Fibroblast of mammary gland (primary cell): ENCODE data around the gene SHROOM1.

Experiments used
- DNase-seq: peaks from one replicate; pipeline ENCODE4 v3.0.0-alpha.2; 2010; ENCODE audit warnings: low read depth
- H3K4me3 ChIP-seq: 2 replicates; pipeline ENCODE4 v1.5.1; 2011; ENCODE audit warnings: low read depth, mild to moderate bottlenecking, low read length, moderate library complexity; ENCODE audit not compliant: control insufficient read depth
- TF ChIP-seq, protein P1 (sequence below): conservative IDR thresholded peaks from 2 replicates; pipeline ENCODE4 v1.5.1; 2011; ENCODE audit warnings: low read depth, low read length, inconsistent platforms; ENCODE audit not compliant: control insufficient read depth, insufficient read depth

Gene SHROOM1

DNA sequence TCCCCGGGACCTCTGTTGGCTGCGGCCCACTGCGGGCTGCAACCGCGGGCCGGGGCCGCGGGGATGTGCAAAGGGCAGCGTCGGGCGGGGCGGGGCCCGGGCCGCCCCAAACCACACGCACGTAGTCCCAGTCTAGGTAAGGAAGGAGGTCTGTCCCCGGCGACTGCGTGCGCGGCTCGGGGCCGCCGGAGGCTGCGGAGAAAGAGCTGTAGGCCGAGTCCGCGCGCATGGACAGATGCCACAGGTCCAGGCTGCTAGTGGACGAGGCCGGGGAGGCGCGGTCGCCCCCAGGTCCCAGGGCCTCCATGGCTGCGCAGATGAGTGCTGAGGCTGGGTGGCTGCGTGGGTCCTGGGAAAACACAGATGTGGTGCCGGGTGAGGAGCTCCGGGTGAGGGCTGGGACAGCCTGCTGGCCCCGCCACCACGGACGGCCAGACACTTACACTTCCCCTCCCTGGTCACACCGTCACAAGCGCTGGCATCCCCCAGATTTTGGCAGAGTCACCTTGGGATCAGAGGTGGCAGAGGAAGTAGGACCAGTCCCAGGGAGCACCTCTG, 4.5 kb downstream of the SHROOM1 start:
- no peak for DNase-seq
- no peak overlapping the region for H3K4me3 ChIP-seq
- TF ChIP-seq, protein P1, sequence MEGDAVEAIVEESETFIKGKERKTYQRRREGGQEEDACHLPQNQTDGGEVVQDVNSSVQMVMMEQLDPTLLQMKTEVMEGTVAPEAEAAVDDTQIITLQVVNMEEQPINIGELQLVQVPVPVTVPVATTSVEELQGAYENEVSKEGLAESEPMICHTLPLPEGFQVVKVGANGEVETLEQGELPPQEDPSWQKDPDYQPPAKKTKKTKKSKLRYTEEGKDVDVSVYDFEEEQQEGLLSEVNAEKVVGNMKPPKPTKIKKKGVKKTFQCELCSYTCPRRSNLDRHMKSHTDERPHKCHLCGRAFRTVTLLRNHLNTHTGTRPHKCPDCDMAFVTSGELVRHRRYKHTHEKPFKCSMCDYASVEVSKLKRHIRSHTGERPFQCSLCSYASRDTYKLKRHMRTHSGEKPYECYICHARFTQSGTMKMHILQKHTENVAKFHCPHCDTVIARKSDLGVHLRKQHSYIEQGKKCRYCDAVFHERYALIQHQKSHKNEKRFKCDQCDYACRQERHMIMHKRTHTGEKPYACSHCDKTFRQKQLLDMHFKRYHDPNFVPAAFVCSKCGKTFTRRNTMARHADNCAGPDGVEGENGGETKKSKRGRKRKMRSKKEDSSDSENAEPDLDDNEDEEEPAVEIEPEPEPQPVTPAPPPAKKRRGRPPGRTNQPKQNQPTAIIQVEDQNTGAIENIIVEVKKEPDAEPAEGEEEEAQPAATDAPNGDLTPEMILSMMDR, result no peak

DNA sequence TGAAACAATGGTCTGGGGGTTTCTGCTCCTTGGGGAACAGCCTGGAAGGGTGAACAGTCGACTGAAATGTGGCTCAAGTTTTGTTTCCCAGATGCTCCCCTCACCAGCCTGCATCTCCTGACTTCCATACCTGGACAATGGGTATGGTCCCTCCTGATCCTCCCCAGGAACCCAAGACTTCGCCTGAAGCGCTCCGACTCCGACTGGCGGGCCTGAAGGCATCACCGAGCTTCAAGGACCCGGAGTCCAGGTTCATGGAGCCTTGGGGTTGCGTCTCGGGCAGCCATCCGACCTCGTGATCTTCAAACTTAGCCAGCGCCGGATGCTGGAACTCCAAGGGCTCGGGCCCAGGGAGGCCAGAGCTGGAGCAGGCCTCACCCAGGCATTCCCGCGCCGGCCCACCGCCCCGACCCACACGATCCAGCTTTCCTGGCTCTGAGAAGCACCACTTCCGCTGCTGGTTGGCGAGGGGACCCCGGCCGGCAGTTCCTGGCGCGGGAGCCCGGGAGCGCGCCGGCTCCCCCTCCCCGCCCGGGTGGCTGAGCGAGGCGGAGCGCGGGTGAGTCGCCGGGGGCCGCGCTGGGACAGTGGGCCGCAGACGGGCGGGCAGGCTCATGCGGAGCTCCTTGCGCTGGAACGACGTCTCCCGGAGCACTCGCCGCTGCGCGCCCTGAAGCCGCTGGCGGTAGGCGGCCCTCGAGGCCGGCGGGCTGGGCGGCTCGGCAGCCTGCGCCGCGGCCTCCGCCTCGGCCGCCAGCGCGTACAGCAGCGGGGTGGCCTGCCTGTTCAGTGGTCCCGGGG, 5.2 kb downstream of the SHROOM1 start:
- TF ChIP-seq, protein P1, result no peak
- DNase-seq, result no peak
- H3K4me3 ChIP-seq, result no peak overlapping the region

DNA sequence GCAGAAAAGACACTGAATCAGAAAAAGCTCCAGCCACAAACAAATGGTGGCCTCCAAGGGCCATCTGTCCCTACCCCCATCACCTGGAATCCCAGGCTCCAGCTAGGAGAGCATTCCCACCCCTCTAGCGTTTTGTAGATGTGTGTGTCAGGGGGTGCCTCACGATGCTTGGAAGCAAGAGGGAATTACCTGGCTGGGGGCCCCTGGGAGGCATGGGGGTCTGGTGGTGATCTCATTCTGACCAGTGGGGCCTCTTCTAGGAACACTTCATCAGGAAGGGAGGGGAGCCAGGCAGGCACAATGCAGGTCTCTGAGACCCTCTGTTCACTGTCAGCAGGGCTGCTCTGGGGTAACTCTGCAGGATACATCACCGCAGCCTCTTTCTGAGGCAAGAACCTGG, 6.0 kb downstream of the SHROOM1 start:
- TF ChIP-seq, protein P1, result no peak
- DNase-seq, result no peak
- no peak overlapping the region for H3K4me3 ChIP-seq

DNA sequence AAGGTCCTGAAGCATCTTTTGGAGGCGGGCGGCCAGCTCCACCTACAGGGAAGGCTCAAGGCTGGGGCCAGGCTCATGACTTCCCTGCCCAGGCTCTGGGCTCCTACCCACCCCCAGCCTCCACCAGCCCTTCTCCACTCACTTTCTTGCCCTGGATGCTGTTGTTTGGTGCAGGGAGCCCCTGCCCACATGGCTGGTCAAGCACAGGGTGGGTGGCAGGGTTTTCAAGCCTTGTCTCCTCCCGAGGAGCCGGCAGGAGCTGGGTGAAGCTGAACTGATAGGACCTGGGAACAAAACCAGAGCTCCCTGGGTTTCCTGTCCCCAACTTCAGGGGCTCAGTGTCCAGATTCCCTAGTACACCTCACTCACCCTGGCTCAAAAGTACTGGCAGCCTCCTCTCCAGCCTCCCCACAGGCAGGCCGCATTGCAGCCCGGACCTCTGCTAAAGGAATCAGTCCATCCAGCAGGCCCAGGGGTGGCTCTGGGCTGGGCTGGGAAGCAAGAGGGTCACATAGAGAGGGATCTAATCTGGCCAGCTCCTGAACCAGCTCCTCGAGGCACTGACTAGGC, 6.9 kb downstream of the SHROOM1 start:
- DNase-seq, result no peak
- TF ChIP-seq, protein P1, result no peak
- H3K4me3 ChIP-seq, result no peak overlapping the region

DNA sequence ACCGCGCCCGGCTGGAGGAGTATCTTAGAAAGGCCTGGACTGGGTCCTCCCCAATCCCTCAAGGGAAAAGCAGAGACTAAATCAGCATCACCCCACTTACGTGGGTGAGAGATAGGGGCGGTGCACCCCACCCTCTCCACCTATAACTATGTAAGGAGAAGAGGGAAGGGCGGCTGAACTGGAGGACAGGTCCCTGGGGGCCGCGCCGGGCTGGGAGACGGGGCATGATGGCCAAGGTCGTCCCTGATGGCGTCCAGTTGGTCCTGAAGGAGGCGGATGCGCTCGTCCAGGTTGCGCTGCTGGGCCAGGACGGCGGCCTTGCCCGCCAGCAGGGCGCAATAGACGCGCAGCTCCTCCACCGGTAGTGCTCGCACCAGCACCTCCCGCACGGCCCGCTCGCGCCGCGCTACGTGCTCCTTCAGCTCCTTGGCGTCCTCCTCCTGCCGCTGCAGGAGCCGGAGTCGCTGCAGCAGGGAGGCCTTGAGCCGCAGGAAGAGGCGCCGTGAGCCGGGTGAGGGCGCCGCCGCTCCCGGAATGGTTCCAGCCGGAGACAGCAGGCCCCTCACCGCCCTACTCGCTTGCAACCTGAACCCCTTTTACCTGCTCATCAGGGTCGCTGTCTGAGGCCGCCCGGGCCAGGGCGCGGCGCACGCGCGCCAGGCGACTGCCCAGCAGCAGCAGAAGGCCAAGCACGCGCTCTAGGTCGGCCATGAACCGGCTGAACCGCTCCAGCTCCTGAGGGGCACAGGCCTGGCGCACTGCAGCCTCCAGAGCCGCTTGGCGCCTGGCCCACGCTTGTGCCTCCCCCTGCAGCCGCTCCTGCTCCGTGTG, 7.6 kb downstream of the SHROOM1 start:
- TF ChIP-seq, protein P1, result no peak
- H3K4me3 ChIP-seq, result no peak overlapping the region
- no peak for DNase-seq

DNA sequence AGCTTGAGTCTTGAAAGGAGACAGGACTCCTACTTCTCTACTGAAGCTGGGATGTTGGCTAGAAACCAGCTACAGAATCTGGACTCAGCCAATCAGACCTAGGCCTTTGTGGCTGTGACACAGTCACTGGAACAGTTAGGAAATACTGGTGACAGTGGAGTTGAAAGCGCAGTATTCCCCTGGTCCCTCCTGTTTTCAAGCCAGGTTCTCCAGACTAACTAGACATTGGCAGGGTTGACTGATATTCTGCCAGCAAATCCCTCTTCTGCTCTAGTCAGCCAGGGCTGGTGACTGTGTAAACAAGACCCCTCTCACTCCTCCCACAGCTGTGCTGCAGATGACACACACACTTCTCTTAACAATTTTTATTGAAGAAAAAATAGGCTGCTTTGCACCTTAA, 8.7 kb downstream of the SHROOM1 start:
- TF ChIP-seq, protein P1, result no peak
- peak; percentile 67 for DNase-seq
- no peak overlapping the region for H3K4me3 ChIP-seq
